SK-N-MC (cell line): ENCODE data around the gene DYNC1I1.

ENCODE experiments used
- EZH2 ChIP-seq: fragments of 200-600 bp; sonication (generic); IDR thresholded peaks from one replicate; pipeline ENCODE4 v1.6.1; 2017; ENCODE audit warnings: antibody characterized with exemption
- FOXP2 ChIP-seq: optimal IDR thresholded peaks from 2 replicates; pipeline ENCODE3; 2011; ENCODE audit warnings: mild to moderate bottlenecking, moderate library complexity; ENCODE audit not compliant: insufficient read depth; ENCODE audit errors: extremely low read length, control extremely low read depth

DNA sequence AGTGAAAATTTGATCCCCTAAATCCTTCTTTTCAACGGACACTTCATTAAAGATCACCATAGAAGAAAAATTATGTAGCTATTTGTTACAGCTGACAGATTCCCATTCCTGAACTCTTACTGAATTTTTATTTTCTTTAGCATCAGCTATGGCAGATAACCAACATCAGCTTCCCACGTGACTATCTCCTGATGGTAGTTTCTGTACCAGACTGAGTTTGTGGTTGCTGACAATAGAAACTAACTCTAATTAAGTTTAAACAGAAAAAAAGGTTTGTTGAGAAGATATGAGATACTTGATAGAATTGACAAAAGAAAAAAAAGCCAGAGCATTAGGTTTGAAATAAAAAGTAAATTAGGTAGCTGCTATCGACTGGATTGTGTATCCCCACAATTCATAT, 101.8 kb downstream of the DYNC1I1 start:
- TF ChIP-seq FOXP2, result no peak
- TF ChIP-seq EZH2, result no peak
